Embryonic facial prominence (tissue), 1 donor: Measurements from ENCODE around the gene NUDT8.
"Not testable (repeated sequence)": the region's sequence is repeated elsewhere in the genome, so short reads cannot be mapped to it uniquely, and the experiment has no call there.

Experiments
- DNase-seq: peaks from one replicate; pipeline ENCODE4 v3.0.0-alpha.2; 2016; ENCODE audit errors: extremely low spot score

Gene NUDT8

DNA sequence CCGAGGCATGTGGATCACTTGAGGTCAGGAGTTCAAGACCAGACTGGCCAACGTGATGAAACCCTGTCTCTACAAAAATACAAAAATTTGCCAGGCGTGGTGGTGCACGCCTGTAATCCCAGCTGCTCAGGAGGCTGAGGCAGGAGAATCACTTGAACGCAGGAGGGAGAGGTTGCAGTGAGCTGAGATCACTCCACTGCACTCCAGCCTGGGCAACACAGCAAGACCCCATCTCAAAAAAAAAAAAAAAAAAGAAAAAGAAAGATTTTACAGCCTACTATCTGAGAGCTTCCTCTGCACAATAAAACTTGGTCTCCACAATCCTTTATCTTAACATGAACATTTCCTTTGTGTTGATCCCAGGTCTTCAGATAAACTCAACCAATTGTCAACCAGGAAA is 31.0 kb upstream of the NUDT8 start:
- DNase-seq: not testable (repeated sequence)

DNA sequence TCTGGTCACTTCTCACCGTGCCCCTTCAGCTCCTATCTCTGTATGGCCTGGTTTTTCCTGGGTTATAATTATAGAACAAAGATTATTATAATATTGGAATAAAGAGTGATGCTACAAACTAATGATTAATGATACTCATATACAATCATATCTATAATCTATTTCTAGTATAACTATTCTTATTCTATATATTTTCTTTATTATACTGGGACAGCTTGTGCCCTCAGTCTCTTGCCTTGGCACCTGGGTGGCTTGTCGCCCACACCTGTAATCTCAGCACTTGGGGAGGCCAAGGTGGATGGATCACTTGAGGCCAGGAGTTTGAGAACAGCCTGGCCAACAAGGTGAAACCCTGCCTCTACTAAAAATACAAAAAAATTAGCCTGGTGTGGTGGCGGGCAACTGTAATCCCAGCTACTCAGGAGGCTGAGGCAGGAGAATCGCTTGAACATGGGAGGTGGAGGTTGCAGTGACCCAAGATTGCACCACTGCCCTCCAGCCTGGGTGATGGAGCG is 30.0 kb upstream of the NUDT8 start:
- not testable (repeated sequence) for DNase-seq

DNA sequence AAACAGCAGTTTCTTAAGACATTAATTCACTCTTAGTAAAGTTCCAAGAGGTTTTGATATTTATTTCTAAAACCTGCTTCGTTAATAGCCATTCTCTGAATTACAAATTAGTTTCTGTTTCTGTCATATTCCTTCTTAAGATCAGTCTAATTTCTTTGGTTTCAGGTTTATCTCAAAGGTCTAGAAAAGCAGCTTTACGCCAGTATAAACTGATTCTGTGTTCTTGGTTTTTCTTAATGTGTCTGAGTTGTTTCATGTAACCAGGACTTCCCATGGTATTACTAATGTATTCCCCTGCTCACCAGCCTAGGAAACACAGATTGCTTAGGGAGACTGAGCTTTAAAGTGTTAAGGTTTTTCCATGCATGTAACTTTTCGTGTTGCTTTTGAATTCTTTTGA is 27.6 kb upstream of the NUDT8 start:
- no peak for DNase-seq

DNA sequence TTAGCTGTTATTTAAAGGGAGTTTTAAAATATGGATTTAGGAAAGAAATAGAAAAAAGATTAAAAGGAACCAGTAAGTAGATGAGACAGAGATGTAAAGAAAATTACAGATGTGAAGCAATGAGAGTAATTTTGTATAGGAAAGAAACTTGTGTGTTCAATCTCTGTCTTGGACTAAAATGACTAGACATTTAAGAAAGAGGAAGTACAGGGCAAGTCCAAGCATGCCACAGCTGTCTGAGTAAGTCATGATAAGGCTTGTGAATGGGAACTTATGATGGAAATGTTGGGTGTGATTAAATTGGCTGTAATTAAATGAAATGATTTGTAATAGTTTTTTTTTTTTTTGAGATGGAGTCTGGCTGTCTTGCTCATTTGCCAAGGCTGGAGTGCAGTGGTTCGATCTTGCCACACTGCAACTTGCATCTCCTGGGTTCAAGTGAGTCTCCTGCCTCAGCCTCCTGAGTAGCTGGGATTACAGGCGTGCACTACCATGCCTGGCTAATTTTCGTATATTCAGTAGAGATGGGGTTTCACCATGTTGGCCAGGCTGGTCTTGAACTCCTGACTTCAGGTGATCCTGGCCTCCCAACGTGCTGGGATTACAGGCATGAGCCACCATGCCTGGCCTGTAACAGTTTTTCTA is 26.7 kb upstream of the NUDT8 start:
- no peak for DNase-seq

DNA sequence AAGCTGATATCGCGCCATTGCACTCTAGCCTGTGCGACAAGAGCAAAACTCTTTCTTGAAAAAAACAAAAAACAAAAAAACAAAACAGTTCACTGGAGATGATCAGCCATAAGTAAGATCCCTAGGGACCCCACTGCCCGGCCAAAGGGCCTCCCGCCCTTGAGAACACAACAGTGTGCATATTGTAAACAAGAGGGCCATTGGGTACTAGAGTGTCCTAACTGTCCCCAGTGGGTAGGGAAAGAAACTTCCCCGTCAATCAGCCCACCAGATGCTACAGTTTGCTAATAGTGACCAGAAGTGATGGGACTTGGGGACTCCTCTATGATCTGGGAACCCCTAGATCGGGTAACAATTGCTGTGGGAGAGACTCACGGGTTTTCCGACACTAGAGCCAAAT is 24.5 kb upstream of the NUDT8 start:
- DNase-seq: no peak

DNA sequence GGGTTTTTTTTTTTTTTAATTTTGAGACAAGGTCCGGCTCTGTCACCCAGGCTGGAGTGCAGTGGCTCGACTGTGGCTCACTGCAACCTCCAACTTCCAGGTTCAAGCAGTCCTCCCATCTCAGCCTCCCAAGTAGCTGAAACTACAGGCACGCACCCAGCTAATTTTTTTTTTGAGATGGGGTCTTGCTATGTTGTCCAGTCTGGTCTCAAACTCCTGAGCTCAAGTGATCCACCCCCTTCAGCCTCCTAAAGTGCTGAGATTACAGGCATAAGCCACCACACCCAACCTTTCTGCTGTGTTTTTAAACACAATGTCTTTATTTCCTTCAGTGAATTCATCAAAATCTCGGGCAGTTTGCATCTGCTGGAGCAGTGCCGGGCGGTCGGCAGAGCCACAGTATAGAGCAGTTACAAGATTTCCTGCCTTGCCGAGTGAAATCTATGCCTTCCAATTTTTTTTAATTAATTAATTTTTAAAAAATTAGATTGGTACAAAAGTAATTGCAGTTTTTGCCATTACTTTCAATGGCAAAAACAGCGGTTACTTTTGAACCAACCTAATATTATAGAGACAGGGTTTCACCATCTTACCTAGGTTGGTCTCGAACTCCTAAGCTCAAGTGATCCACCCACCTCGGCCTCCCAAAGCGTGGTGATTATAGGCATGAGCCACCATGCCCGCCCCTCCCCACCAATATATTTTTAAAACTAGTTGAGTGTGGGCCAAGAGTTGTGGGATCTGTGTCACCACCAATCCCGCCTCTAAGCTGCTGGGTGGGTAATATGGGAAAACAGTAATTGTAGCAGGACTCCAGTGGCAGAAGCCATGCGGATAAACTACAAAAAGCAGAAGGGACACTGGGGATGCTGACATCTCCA is 23.5 kb upstream of the NUDT8 start:
- no peak for DNase-seq

DNA sequence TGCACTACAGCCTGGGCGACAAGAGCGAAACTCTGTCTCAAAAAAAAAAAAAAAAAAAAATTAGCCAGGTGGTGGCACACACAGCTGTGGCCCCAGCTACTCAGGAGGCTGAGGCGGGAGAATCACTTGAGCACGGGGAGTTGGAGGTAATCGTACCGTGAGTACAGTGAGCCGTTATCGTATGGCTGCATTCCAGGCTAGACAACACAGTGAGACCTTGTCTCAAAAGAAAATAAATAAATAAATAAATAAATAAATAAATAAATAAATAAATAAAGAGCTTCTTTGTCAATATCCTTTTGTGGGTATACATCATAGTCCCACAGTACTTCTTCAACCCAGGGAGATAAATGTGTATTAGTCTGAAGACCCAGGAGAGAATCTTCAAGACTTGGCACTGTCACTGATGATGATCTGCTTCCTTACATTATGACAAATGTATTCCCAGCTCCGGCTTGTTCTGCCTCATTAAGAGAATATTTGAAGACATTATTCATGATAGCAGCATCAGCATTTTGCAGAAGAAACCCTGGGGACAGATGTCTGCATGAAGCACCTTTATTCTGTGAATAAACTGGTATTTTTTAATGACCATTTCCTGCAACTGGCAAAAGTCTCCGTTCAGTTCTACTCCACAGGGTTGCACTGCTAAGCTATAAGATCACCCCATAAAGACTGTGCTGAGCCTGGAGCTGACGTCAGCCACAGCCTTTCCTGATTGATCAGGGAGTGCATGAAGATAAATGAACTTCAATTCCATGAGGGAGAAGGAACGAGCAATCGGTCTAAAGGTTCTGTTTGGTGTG is 22.4 kb upstream of the NUDT8 start:
- DNase-seq: no peak

DNA sequence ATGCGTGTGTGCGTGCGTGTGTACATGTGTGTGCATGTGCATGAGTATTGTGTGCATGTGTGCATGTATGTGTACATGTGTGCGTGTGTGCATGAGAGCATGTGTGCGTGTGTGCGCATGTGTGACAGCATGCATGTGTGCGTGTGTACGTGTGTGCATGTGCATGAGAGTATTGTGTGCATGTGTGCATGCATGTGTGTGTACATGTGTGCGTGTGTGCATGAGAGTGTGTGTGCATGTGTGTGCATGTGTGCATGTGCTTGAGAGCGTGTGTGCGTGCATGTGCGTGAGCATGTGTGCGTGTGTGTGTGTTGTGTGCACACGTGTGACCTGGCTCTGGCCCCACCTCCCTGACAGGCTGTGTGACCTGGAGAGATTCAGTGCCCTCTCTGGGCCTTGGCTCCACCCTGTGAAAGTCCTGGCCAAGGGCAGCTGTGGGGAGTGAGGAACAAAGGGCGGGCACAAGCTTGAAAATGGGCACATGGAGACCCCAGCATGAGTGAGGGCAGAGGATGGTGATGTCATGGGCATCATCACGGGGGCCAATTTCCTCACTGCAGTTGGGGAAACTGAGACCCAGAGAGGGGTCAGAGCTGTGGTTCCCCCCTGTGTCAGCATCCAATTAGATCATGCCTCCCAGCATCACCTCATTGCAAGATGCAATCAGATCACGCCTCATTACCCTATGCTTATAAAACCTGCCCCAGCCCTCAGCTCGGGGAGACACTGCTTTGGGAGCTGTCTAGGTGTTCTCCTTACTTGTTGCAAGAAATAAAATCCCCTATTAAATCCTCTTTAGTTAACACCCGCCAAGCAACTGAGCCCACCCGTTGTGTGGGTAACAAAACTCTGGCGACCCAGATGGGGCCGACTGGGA is 20.1 kb upstream of the NUDT8 start:
- no peak for DNase-seq

DNA sequence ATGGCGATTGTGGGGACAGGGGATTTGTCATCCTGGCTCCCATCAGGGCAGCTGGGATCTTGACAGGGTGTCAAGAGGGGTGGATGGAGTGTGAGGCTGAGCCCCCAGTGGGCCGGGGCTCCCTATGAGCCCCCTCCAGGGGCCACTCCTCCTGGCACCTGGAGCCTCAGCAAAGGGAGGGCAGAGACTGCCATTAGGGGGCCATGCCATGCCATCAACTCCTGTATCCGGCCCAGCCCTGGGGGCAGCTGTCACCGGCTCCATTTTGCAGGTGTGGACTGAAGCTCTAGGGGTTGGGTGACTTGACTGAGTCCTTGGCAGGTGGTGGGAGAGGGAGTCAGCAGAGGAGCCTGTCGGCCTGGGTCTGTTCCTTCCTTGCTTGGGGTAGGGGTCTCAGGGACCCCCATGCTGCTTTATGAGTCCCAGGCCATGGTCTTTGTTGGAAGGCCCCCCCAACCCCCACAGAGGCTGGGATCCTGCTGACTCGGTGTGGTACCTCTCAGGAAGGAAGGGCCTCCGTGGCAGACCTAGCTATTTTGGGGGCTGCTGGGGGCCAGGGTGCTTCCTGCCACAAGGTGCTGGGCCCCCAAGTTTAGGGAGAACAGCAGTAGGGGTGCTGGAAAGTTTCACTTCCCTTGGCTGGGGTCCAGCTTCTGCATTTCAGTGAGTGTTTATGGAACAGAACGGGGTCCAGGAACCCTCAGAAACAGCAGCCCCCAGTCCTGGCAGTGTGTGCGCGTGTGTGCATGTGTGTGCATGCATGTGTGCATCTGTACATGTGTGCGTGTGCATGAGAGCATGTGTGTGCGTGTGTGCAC is 19.3 kb upstream of the NUDT8 start:
- no peak for DNase-seq

DNA sequence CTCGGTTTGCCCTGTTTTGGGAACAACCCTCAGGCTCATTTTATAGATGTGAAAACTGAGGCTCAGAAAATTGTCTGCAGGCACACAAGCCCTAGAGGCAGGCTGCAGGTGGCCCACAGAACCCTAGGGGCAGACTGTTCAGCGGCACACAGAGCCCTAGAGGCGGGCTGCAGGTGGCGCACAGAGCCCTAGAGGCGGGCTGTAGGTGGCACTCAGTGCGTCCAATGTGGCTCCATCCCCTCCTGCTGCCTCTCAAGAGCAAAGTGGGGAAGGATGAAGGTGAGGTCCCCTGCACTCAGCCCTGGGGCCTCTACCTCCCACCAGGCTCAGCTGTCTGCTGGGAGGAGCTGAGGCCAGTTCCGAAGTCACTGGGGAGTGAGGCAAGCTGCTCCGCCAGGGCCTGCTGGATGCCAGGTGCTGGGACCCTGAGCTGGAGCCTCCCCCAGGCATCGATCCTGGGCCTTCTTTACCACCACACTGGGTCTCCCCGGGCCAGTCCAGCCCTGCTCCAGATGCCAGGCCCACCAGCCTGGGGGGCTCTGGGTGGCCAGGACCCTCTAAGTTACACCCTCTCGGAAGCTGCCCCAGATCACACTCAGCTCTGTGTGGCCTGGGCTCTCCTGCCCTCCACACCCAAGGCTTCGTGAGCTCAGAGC is 18.5 kb upstream of the NUDT8 start:
- DNase-seq: no peak

DNA sequence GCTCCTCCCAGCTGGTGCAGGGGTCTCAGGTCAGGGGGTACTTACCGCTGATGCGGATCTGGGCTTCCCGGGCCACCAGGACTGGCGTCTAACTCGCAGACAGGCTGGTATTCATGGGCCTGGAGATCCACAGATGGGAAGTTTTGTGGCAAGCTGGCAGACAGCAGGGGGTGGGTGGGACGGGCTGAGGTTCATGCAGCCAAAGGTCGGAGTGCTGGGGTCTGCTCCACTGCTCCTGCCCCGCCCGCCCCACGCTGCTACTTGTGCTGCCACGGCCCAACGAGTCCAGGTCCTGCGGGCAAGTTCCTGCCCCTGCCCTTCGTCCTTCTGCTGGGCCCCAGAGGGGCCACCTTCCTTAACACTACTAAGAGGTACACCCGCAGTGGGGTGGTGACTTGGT is 17.7 kb upstream of the NUDT8 start:
- DNase-seq: no peak

DNA sequence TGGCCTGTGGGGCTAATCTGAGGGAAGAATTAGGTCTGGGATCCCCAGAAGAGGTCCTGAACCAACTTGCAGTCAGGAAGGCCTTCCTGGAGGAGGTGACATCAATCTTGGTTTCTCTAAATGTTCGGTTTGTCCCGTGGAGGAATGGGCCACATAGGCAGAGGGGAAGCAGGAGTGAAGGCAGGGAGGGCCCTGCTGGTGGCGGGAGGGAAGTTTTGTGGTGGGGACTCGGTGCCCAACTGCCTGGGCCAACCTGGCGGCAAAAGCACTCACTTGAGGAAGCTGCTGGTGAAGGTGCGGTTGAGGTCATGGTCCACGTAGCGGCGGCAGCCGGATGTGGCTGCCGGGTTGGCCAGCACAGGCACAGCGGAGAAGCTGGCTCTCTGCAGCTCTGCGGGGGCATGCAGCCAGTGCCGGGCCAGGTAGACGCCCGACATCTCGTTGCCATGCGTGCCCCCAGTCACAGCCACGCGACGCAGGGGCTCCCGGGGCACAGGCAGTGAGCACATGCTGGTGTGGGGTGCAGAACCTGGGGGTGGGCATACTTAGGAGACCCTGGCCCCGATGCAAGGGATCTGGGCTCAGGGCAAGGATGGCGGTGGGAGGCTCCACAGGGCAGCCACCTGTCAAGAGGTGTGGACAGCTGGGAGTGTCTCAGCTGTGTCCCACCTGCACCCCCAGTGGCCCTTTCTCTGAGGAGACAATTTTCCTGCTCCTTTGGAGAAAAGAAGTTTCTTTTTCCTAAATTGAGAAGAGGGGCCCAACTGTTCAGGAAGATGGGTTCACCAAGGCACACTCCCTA is 17.0 kb upstream of the NUDT8 start:
- no peak for DNase-seq

DNA sequence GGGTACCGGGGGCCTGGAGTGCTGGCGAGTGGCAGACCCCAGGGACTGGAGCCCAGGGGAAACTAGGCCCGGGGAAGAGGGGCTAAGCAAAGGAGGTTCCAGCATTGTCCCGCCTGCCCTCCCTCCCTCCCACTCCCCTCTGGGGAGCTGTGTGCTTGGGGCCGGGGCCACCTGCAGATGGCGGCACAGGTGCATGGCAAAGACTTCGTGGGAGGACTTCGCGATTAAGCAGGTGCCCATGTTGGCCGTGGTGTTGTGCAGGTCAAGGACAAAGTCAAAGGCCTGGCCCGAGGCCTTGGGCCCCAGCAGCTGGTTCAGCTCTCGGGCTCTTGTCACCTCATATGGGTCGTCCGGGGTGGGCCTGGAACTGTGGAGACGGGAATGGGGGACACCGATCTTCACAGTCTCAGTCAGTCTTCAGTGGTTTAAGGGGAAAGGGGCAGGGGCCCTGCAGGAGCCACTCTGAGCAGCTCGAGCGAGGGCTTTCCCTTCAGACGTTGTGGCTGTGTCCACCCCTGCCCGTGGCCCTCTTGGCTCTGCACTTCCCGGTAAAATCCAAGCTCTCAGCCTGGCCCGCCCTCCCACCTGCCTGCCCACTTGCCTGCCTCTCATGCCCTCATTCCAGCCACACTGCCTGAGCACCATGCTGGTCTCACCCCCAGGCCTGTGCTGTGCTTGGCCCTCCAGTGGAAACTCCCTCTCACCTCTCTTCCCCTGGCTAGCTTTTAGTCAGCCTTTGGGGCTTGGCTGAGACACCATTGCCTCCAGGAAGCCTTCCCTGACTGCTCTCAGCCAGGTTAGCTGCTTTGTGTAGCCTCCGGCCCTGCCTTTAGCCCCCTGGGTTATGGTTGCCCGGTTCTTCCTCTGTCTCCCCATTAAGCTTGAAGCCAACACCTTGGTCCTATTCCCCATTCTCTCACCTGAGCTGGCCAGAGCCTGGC is 16.1 kb upstream of the NUDT8 start:
- no peak for DNase-seq

DNA sequence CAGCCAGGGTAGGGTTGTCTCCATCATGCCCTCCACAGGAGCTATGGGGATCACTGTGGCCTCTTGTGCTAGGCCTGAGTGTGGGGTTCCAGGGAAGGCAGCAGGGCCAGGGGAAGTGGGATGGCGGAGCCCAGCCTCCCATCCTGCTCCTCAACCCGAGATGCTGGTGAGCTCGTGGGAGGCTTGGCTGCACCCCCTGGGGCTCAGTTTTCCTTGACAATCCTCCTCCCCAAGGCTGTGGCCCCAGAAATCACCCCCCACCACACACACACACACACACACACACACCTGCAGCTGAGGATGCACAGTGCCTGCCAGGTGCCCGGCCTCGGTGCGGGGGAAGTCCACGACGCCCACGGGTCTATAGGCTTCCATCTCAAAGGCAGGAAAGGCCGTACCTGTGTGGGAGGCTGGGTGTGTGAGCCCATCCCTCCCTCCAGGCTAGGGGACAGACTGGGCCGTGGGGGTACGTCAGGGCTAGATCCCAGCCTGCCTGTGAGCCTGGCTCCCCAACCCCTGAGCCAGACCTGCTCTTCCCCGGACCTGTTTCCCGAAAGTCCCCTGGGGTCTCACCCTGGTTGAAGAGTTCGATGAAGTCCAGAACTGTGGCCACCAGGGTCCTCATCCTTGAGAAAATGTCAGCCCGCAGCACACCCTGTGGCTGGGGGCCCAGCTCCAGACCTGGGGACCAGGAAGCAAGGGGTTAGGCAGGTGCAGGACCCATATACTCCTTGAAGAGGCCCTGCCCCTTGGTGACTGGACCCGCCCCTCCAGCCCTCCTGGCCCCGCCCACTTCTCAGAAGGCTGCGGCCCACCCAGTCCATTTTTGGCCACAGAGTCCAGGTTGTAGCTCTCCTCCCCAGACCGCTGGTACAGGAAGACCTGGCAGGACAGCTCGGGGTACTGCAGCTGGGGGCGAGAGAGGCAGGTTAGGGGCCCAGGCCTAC is 15.0 kb upstream of the NUDT8 start:
- DNase-seq: no peak

DNA sequence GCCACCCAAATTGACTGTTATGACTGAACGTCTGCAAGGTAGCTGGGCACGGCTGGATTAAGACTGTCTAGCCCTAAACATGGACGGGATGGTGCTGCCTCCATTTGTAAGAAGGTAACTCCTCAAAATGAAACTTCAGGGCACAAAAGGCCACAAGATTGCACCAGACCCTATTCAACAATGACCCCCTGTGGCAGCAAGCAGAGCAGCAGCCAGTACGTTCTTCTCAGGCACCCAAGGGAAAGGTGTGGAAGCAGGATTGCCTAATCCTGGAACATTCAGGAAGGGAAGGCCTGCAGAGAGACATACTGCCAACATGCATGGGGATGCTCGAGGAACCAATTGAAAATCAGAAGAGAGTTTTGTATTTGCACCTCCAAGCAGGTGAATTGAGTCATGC is 14.3 kb upstream of the NUDT8 start:
- DNase-seq: no peak

DNA sequence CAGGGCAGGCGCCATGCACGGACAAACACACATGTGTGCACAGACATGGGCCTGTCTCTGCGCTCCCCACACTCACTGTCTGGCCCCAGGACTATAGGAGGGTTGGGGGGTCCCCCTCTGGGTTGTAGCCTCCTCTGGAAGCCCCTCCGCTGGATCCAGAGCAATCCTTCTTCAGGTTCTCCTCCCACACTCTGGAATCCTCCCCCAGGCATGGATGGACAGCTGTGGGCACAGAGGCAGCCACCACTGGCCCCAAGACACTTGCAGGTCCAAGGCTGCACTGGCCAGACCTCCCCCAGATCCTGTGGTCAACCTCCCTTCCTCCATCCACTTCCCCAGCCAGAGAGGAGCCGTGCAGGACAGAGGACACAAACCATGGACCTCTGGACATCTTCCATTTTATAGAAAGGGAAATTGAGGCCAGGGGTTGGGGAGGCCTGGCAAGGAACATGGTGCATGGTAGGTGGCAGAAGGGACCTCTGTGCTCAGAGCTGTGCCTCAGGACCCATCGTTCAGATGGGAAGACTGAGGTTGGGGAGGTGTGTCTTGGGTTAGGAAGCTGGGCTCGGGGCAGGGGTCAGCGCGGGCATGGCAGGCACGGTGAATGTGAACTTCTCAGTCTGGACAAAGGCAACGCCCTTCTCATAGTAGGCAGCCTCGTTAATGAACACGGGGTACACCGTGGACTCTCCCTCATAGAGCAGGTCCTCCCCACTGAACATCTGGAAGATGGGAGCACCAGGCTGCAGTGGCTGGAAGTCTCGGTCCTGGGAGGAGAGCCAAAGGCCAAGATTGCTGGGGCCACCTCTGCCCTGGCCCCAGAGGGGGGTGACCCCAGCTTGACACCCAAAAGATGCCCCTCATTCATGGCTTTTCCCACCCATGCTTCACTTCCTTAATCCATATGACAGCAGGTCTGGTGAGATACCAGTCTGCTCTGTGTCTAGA is 12.7 kb upstream of the NUDT8 start:
- DNase-seq: no peak
